OCI-LY1 (cell line): ENCODE results near the gene RGS16.

ENCODE experiments used
- EZH2 ChIP-seq: fragments of 200-600 bp; sonication (generic), shearing (Covaris generic); IDR thresholded peaks from 2 replicates; pipeline ENCODE4 v1.8.0; 2017; ENCODE audit warnings: borderline replicate concordance, mixed run types, mild to moderate bottlenecking, antibody characterized with exemption, low read length, moderate library complexity, mixed read lengths
- TF ChIP-seq, protein P1 (sequence below): fragments of 200-600 bp; sonication (generic), shearing (Covaris generic); IDR thresholded peaks from 2 replicates; pipeline ENCODE4 v1.5.1; 2017; ENCODE audit warnings: mild to moderate bottlenecking, antibody characterized with exemption, low read length, moderate library complexity, mixed read lengths

DNA sequence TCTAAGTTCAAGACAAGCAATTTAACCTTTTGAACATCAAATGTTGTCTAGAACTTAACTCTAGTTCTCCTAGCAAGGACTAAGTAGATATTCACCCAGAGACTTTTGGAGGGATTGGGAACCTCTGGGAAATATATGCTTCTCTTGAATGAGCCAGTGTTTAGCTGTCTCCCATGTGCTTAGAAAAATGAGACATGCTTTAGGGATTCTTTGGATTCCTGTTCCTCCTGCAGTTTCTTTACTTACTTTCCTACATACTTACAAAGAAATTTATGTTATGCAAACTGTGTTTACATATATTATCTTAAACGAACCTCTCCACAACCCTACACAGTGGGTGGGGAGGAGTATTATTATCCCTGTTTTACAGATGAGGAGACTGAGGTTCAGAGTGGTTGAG lies 54.4 kb downstream of the RGS16 start:
- TF ChIP-seq, protein P1, sequence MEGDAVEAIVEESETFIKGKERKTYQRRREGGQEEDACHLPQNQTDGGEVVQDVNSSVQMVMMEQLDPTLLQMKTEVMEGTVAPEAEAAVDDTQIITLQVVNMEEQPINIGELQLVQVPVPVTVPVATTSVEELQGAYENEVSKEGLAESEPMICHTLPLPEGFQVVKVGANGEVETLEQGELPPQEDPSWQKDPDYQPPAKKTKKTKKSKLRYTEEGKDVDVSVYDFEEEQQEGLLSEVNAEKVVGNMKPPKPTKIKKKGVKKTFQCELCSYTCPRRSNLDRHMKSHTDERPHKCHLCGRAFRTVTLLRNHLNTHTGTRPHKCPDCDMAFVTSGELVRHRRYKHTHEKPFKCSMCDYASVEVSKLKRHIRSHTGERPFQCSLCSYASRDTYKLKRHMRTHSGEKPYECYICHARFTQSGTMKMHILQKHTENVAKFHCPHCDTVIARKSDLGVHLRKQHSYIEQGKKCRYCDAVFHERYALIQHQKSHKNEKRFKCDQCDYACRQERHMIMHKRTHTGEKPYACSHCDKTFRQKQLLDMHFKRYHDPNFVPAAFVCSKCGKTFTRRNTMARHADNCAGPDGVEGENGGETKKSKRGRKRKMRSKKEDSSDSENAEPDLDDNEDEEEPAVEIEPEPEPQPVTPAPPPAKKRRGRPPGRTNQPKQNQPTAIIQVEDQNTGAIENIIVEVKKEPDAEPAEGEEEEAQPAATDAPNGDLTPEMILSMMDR: no peak
- TF ChIP-seq EZH2: no peak
